NT2/D1 (cell line): Measurements from ENCODE around the gene CDYL2.

Experiments
- SUZ12 ChIP-seq: IDR thresholded peaks from 2 replicates; pipeline ENCODE4 v1.6.1; 2011; ENCODE audit not compliant: insufficient read length, insufficient read depth; ENCODE audit errors: extremely low read depth
- ZNF274 ChIP-seq: IDR thresholded peaks from 2 replicates; pipeline ENCODE4 v1.6.1; 2011; ENCODE audit warnings: mild to moderate bottlenecking, low read depth, low read length

DNA sequence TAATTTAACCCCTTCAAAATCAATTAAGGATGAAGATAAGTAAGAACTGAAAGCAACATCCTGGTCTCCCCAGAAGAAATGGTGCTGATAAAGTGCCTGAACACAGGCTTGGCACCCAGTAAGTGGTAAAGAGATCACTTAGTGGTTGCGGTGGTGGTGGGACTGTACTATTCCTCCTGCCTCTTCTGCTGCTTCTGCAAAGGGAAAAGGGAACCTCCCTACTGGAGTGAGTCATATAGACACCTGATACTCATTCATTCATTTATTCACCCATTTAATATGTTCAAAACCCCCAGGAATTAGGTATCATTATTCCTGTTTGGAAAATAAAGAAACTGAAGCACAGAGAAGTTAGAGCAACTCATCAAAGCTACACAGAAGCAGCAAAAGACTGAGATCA, 60.6 kb downstream of the CDYL2 start:
- TF ChIP-seq ZNF274 (no peak), SUZ12 (no peak)
